ENCODE results near the gene ZDHHC20. TPM values are rescaled to one million over a fixed set of nuclear protein-coding genes. Genes with fewer than 3 reads are reported as not detected.

The ZDHHC20 gene
- total and polyA plus RNA-seq, 2 donors from 2014 or later, result 7.2 to 36.1 TPM

DNA sequence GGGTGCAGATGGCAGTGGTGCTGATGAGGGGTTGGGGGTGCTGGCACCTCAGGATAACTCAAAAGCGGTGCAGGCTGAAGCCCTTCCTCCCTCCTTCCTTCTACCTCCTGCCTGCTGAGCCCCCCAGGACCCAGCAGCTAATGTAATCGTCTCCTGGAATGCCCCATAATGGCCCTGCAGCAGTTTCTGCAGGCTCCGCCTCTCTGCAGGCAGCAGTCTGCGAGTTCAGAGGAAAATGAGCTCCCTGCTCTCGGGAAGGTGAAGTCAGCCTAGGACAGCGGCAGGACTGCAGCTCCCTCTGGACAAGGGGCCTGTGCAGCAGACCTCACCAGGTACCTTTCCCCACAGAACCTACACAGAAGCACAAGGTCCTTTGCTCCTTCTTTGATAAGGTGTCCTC lies 130.9 kb downstream of the ZDHHC20 start:
- DNase-seq (peak in 2 of 5 donors; percentile 22 to 35), FAIRE-seq (no peak)
- intact Hi-C loops (cut with DNase I), result no loop called here
- no peak overlapping the region for H3K9ac ChIP-seq (ENCODE audit: low read length in 3 of 3)
- no peaks in the 10 kb centered on the region for H3K36me3 ChIP-seq (ENCODE audit: control insufficient read depth in 2 of 3, insufficient read depth in 3 of 3, low read length in 3 of 3)
- TF ChIP-seq, protein P1, sequence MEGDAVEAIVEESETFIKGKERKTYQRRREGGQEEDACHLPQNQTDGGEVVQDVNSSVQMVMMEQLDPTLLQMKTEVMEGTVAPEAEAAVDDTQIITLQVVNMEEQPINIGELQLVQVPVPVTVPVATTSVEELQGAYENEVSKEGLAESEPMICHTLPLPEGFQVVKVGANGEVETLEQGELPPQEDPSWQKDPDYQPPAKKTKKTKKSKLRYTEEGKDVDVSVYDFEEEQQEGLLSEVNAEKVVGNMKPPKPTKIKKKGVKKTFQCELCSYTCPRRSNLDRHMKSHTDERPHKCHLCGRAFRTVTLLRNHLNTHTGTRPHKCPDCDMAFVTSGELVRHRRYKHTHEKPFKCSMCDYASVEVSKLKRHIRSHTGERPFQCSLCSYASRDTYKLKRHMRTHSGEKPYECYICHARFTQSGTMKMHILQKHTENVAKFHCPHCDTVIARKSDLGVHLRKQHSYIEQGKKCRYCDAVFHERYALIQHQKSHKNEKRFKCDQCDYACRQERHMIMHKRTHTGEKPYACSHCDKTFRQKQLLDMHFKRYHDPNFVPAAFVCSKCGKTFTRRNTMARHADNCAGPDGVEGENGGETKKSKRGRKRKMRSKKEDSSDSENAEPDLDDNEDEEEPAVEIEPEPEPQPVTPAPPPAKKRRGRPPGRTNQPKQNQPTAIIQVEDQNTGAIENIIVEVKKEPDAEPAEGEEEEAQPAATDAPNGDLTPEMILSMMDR (IDR thresholded peaks at IDR 0.05; ENCODE audit: borderline replicate concordance, extremely low read depth, insufficient read depth), result no peak
- H3K27ac ChIP-seq (ENCODE audit: low read depth in 2 of 2, low read length in 2 of 2), result no peak overlapping the region
- no peaks in the 10 kb centered on the region for H3K9me3 ChIP-seq (ENCODE audit: control insufficient read depth in 2 of 3, insufficient read depth in 1 of 3, low read length in 3 of 3)
- no peaks in the 10 kb centered on the region for H3K4me1 ChIP-seq (ENCODE audit: control insufficient read depth in 2 of 3, insufficient read depth in 2 of 3, low read depth in 1 of 3, low read length in 3 of 3)
- H3K27me3 ChIP-seq (ENCODE audit: control insufficient read depth, insufficient read depth, low read length), result no peaks in the 10 kb centered on the region
- H3K4me3 ChIP-seq (ENCODE audit: low read length in 3 of 3), result no peak overlapping the region

DNA sequence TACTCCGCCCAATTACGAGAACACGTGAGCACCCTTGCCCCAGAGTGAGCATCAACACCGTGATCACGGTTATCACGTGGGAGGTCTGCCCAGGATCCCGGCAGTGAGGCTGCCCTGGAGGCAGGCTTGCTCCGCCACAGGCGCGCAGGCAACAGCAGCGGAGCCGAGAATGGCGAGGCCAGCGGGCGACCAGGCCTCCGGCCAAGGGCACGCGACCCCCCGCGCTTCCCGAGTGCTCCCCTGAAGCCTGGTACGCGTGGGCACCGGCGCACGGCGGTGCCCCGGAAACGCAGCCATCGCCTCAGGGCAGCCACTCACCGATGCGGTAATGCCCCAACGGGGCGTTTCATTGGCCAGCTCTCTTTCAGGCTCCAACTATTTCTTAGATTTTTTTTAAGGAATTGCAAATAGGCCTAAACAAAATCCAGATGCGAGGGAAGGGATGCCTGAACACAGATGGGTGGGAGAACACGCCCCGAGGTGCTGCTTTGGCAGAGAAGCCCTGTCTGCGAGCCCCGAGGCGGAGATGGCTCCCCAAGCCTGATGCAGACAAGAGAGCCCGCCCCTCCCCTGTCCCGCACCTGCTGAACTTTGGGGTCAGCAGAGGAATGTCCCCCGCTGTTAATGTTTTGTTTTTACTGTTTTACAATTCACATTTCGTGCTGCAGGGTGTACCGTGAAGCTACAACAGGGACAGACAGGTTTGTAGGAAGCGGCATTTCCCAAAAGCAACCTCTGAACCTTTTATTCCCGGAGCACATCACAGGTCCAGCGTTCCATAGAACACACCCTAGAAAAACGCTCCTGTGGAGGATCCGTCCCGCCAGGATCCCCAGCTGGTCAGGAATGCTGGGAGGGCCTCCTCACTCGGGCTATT lies 132.7 kb downstream of the ZDHHC20 start:
- peak overlapping the region in 1 of 3 donors; percentile 7 for H3K9ac ChIP-seq (ENCODE audit: low read length in 3 of 3)
- no peaks in the 10 kb centered on the region for H3K36me3 ChIP-seq (ENCODE audit: control insufficient read depth in 2 of 3, insufficient read depth in 3 of 3, low read length in 3 of 3)
- H3K4me1 ChIP-seq (ENCODE audit: control insufficient read depth in 2 of 3, insufficient read depth in 2 of 3, low read depth in 1 of 3, low read length in 3 of 3), result no peaks in the 10 kb centered on the region
- no peak overlapping the region for H3K27ac ChIP-seq (ENCODE audit: low read depth in 2 of 2, low read length in 2 of 2)
- H3K27me3 ChIP-seq (ENCODE audit: control insufficient read depth, insufficient read depth, low read length), result no peaks in the 10 kb centered on the region
- no peaks in the 10 kb centered on the region for H3K9me3 ChIP-seq (ENCODE audit: control insufficient read depth in 2 of 3, insufficient read depth in 1 of 3, low read length in 3 of 3)
- intact Hi-C loops (cut with DNase I), result no loop called here
- TF ChIP-seq, protein P1 (IDR thresholded peaks at IDR 0.05; ENCODE audit: borderline replicate concordance, extremely low read depth, insufficient read depth), result no peak
- peak in 4 of 5 donors; percentile 69 to 73 (median 71) for DNase-seq
- FAIRE-seq, result no peak
- peak overlapping the region; percentile 42 to 60 (median 50) for H3K4me3 ChIP-seq (ENCODE audit: low read length in 3 of 3)

DNA sequence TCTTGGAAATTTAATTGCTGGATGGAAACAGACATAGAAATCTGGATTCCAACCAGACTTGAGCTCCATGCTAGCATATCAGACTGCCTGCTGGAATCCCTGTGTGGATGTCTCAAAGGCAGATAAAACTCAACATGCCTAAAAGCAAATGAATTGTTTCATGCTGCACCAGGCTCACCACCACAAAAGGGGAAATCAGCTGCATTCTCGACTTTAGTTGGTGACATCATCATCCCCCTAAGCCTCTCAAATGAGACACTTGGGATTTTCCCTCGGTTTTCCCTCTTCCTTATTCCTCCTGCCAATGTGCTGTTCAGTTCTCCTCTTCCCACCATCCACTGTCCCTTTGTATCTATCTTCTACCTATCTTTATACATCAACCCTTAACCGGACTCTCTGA lies 134.3 kb downstream of the ZDHHC20 start:
- DNase-seq, result no peak
- Histone ChIP-seq H3K4me1 (ENCODE audit: control insufficient read depth in 2 of 3, insufficient read depth in 2 of 3, low read depth in 1 of 3, low read length in 3 of 3) (no peaks in the 10 kb centered on the region), H3K4me3 (ENCODE audit: low read length in 3 of 3) (no peak overlapping the region), H3K27me3 (ENCODE audit: control insufficient read depth, insufficient read depth, low read length) (no peaks in the 10 kb centered on the region), H3K27ac (ENCODE audit: low read depth in 2 of 2, low read length in 2 of 2) (no peak overlapping the region), H3K36me3 (ENCODE audit: control insufficient read depth in 2 of 3, insufficient read depth in 3 of 3, low read length in 3 of 3) (no peaks in the 10 kb centered on the region), H3K9ac (ENCODE audit: low read length in 3 of 3) (no peak overlapping the region), H3K9me3 (ENCODE audit: control insufficient read depth in 2 of 3, insufficient read depth in 1 of 3, low read length in 3 of 3) (no peaks in the 10 kb centered on the region)
- FAIRE-seq, result no peak
- intact Hi-C loops (cut with DNase I), result no loop called here
- TF ChIP-seq, protein P1 (IDR thresholded peaks at IDR 0.05; ENCODE audit: borderline replicate concordance, extremely low read depth, insufficient read depth), result no peak
